Measurements from ENCODE around the gene DNTTIP2.

DNA sequence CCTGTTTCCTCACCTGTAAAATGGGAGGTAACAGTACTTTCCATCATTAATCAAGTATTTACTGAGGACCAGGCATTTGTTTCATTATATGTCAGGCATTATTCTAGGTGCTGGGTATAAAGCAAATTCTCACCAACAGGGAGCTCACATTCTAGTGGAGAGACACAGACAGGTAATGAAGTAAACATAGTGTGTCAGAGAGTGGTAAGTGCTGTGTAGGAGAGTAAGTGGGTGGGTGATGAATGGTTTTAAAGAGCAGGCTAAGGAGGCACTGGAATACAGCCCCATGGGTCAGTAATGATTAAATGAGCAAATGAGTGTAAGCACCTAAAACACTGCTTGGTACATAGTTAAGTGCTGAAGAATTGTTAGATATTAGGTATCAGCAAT lies 60.4 kb downstream of the DNTTIP2 start:
- TF ChIP-seq, protein P1, sequence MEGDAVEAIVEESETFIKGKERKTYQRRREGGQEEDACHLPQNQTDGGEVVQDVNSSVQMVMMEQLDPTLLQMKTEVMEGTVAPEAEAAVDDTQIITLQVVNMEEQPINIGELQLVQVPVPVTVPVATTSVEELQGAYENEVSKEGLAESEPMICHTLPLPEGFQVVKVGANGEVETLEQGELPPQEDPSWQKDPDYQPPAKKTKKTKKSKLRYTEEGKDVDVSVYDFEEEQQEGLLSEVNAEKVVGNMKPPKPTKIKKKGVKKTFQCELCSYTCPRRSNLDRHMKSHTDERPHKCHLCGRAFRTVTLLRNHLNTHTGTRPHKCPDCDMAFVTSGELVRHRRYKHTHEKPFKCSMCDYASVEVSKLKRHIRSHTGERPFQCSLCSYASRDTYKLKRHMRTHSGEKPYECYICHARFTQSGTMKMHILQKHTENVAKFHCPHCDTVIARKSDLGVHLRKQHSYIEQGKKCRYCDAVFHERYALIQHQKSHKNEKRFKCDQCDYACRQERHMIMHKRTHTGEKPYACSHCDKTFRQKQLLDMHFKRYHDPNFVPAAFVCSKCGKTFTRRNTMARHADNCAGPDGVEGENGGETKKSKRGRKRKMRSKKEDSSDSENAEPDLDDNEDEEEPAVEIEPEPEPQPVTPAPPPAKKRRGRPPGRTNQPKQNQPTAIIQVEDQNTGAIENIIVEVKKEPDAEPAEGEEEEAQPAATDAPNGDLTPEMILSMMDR (IDR thresholded peaks at IDR 0.05): no peak
- no peak for TF ChIP-seq POLR2A (IDR thresholded peaks at IDR 0.05)
- no peak for TF ChIP-seq POLR2AphosphoS5 (IDR thresholded peaks at IDR 0.05)
